GM21576 (cell line): Measurements from ENCODE around the gene HIP1.
"Not testable (repeated sequence)": the region's sequence is repeated elsewhere in the genome, so short reads cannot be mapped to it uniquely, and the experiment has no call there.

Experiments used
- ATAC-seq: cut with Tn5 transposase; IDR thresholded peaks from one replicate; pipeline ENCODE4 v1.9.1; 2021; ENCODE audit warnings: mild to moderate bottlenecking, moderate library complexity; ENCODE audit not compliant: unreplicated experiment

HIP1 gene

GRCh38 chr7:75583255-75583654, 155.5 kb downstream of the HIP1 start:
- ATAC-seq, result no peak

- ATAC-seq, result no peak
Measured at GRCh38 chr7:75579899-75580298, 158.8 kb downstream of the HIP1 start.

- ATAC-seq, result no peak
Measured at GRCh38 chr7:75578081-75578480, 160.7 kb downstream of the HIP1 start.

- ATAC-seq, result no peak
Measured at GRCh38 chr7:75575488-75576121, 163.1 kb downstream of the HIP1 start.

- no peak for ATAC-seq
Measured at GRCh38 chr7:75573477-75574019, 165.2 kb downstream of the HIP1 start.

- ATAC-seq, result no peak
Measured at GRCh38 chr7:75572814-75573213, 165.9 kb downstream of the HIP1 start.

GRCh38 chr7:75572396-75572795, 166.3 kb downstream of the HIP1 start:
- no peak for ATAC-seq

GRCh38 chr7:75571209-75571608, 167.5 kb downstream of the HIP1 start:
- ATAC-seq, result no peak

- ATAC-seq, result not testable (repeated sequence)
Measured at GRCh38 chr7:75569629-75570282, 169.0 kb downstream of the HIP1 start.

GRCh38 chr7:75567948-75568595, 170.7 kb downstream of the HIP1 start:
- no peak for ATAC-seq

GRCh38 chr7:75565132-75565837, 173.5 kb downstream of the HIP1 start:
- ATAC-seq, result no peak

- ATAC-seq, result no peak
Measured at GRCh38 chr7:75563171-75563570, 175.6 kb downstream of the HIP1 start.

GRCh38 chr7:75559976-75560365, 178.8 kb downstream of the HIP1 start:
- ATAC-seq, result no peak

GRCh38 chr7:75559355-75559975, 179.3 kb downstream of the HIP1 start:
- ATAC-seq, result no peak

- ATAC-seq, result not testable (repeated sequence)
Measured at GRCh38 chr7:75556835-75557234, 181.9 kb downstream of the HIP1 start.

- ATAC-seq, result no peak
Measured at GRCh38 chr7:75555736-75556135, 183.0 kb downstream of the HIP1 start.

GRCh38 chr7:75546237-75547015, 192.3 kb downstream of the HIP1 start:
- no peak for ATAC-seq

- no peak for ATAC-seq
Measured at GRCh38 chr7:75537731-75538130, 201.0 kb downstream of the HIP1 start.

- no peak for ATAC-seq
Measured at GRCh38 chr7:75536940-75537538, 201.7 kb downstream of the HIP1 start.

GRCh38 chr7:75536491-75536890, 202.2 kb downstream of the HIP1 start:
- ATAC-seq, result no peak
